Prostate gland (tissue), 2 donors: ENCODE results near the gene KCMF1.

Experiments used
- CTCF ChIP-seq, 4 experiments: fragments of 200-600 bp in 2 of 4; fragments of 450-650 bp in 2 of 4; sonication (generic) in 2 of 4; IDR thresholded peaks; 1 replicate in 3 of 4; 2 replicates in 1 of 4; pipeline ENCODE4 v1.5.1; 2016 to 2019; ENCODE audit warnings: antibody characterized with exemption in 4 of 4, mild to moderate bottlenecking in 2 of 4, moderate library complexity in 2 of 4
- POLR2A ChIP-seq: fragments of 450-650 bp; IDR thresholded peaks from one replicate; pipeline ENCODE4 v1.6.1; 2016; ENCODE audit warnings: antibody characterized with exemption, mild to moderate bottlenecking

- TF ChIP-seq CTCF (IDR thresholded peaks at IDR 0.05) (no peak), POLR2A (no peak)
Measured at GRCh38 chr2:84939426-84940087, 31.4 kb upstream of the KCMF1 start.
